ENCODE measurements around the gene ZNF692. TPM values are rescaled to one million over a fixed set of nuclear protein-coding genes. Genes with fewer than 3 reads are reported as not detected.

ZNF692 gene
- total and polyA plus RNA-seq, 2 of the 13 experiments (the other 11 are each of a cell fraction or from before 2014, with no cell fraction given), result 27.3 to 45.8 TPM

DNA sequence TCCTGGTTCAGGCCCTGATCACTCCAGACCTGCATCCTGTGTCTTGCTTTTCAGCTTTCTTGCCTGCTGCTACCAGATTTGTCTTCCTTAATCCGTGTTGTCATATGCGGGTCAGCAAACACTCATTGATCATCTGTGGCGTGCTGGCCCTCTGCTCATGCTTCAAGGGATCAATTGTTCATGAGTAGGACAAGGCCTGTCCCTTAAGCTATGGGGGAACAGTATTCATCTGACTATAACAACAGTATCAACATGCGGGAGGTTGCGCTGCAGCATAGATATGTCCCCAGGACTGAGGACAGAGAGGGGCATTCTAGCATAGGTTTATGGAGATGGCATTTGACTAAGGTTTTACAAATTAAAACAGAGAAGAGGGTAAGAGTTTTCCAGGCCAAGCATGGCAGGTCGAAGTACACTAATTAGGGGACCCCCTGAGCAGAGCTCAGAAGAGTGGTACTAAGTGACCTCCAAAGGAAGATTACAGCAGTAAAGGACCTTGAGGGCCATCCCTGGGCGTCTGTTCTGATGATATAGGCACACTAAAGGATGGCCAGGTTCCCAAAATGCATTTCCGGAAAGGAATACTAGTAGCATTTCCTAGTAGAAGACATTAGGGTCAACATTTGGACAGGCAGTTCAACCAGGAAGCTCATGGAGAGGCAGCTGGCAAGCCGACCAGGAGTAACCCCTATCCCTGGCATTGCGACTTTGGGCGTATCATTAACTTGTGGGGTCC lies 21.7 kb downstream of the ZNF692 start (continued):
- TF ChIP-seq, protein P1, sequence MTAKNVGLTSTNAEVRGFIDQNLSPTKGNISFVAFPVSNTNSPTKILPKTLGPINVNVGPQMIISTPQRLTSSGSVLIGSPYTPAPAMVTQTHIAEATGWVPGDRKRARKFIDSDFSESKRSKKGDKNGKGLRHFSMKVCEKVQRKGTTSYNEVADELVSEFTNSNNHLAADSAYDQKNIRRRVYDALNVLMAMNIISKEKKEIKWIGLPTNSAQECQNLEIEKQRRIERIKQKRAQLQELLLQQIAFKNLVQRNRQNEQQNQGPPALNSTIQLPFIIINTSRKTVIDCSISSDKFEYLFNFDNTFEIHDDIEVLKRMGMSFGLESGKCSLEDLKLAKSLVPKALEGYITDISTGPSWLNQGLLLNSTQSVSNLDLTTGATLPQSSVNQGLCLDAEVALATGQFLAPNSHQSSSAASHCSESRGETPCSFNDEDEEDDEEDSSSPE (CRISPR knock-in tag; IDR thresholded peaks at IDR 0.05), result no peak
- TF ChIP-seq, protein P2, sequence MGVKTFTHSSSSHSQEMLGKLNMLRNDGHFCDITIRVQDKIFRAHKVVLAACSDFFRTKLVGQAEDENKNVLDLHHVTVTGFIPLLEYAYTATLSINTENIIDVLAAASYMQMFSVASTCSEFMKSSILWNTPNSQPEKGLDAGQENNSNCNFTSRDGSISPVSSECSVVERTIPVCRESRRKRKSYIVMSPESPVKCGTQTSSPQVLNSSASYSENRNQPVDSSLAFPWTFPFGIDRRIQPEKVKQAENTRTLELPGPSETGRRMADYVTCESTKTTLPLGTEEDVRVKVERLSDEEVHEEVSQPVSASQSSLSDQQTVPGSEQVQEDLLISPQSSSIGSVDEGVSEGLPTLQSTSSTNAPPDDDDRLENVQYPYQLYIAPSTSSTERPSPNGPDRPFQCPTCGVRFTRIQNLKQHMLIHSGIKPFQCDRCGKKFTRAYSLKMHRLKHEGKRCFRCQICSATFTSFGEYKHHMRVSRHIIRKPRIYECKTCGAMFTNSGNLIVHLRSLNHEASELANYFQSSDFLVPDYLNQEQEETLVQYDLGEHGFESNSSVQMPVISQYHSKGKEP (CRISPR knock-in tag; IDR thresholded peaks at IDR 0.05), result no peak

DNA sequence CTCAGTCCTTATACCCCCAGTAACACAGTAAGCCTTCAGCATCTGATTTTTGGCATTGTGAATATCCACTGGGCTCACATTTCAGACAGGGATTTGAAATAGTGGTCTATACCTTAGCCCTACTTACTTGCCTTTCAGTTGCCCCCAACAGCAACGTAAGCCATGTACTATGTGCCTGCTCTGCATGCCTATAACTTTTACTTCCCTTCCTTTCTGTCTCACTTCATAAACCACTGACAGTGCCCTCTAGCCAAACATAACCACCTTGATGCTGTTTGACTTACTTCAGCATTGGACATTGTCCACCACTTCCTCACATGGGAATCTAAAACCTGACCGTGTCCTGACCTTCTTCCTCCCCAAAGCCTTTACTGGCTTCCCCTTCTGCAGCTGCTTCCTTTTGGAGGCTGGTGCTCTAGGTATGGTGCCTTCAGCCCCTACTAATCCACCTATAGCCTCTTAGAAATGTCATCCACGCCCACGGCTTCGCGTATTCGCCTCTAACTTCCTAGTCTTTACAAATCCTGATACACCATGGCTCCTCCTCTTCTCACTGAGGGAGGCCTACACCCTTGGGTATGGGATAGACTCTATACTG lies 24.4 kb downstream of the ZNF692 start:
- CTCF ChIA-PET (ENCODE audit: low intra/inter-chr PET ratio, low total read pairs), result no interaction called here

More for the DNA sequence above, 24.4 kb downstream of the ZNF692 start:
- FAIRE-seq (no peak), ATAC-seq (no peak), DNase-seq (ENCODE audit: low spot score) (no peak)
- H4K20me1 ChIP-seq (ENCODE audit: insufficient read depth, low read length), result no peaks in the 10 kb centered on the region
- no peaks in the 10 kb centered on the region for H3K9me3 ChIP-seq (ENCODE audit: low read length)
- H2AFZ ChIP-seq (ENCODE audit: low read length), result no peak overlapping the region
- no peaks in the 10 kb centered on the region; a peak in 1 of 5 replicates for H3K27me3 ChIP-seq (ENCODE audit: control insufficient read depth in 1 of 2, insufficient read depth in 2 of 2, low read length in 2 of 2)
- H3K36me3 ChIP-seq (replicated peaks in 1 of 2; ENCODE audit: control insufficient read depth in 1 of 2, insufficient read depth in 2 of 2, low read length in 2 of 2), result no peaks in the 10 kb centered on the region
- BruUV-seq (replicated peaks), result no TSS peak
- H3K27ac ChIP-seq (ENCODE audit: extremely low read length, insufficient read depth, low read length), result no peak overlapping the region
- in situ Hi-C loops (cut with HindIII; ENCODE audit: extremely low pct_ligation_motif_present, low pct_unique_long_range_greater_than_20kb) (no loop called here), intact Hi-C loops (cut with micrococcal nuclease; ENCODE audit: unreplicated experiment) (no loop called here)
- WGBS (ENCODE audit: low lambda C conversion rate), result 74% methylated on average over 7 of the region's 7 CpGs
- no peak overlapping the region for H3K4me3 ChIP-seq (replicated peaks in 1 of 3; ENCODE audit: insufficient read depth in 1 of 3, low read depth in 2 of 3, low read length in 3 of 3)
- H3K4me1 ChIP-seq (ENCODE audit: insufficient read depth, low read length), result peaks cover 37% of the 10 kb centered on the region
- H3K9ac ChIP-seq (ENCODE audit: insufficient read depth, low read depth, low read length), result no peak overlapping the region
- peaks cover 5% of the 10 kb centered on the region for H3K79me2 ChIP-seq (ENCODE audit: insufficient read depth, low read length)
- no peak for TF ChIP-seq NR2F2 (IDR thresholded peaks at IDR 0.05; ENCODE audit: borderline replicate concordance, low read depth)
- TF ChIP-seq RARA (CRISPR knock-in tag; IDR thresholded peaks at IDR 0.05), result 0 out of 2 replicates have a peak, but pooled peaks have one; percentile 21
- POLR2A ChIA-PET, result no interaction called here
- H3K4me2 ChIP-seq (ENCODE audit: low read depth, low read length), result no peak overlapping the region

Data from HepG2 (cell line).